Trophoblast cell (in vitro differentiated cells and primary cell): Measurements from ENCODE around the gene CNIH1.
A peak's percentile ranks its signal among the peaks of the same experiment; 100 is the strongest.
"Not testable (repeated sequence)": the region's sequence is repeated elsewhere in the genome, so short reads cannot be mapped to it uniquely, and the experiment has no call there.

ENCODE experiments used
- DNase-seq, 2 donors: peaks; one replicate each; pipeline ENCODE4 v3.0.0-alpha.2; 2016
- H2AFZ ChIP-seq: 2 replicates; pipeline ENCODE4 v1.6.1; 2013; ENCODE audit warnings: low read length, moderate library complexity, mild to moderate bottlenecking; ENCODE audit not compliant: insufficient read depth, poor library complexity
- H2AK5ac ChIP-seq: 2 replicates; pipeline ENCODE4 v1.6.1; 2013; ENCODE audit warnings: mild to moderate bottlenecking, low read length
- H2BK120ac ChIP-seq: 2 replicates; pipeline ENCODE4 v1.6.1; 2013; ENCODE audit warnings: low read length, mild to moderate bottlenecking, moderate library complexity; ENCODE audit not compliant: insufficient read depth, poor library complexity
- H2BK12ac ChIP-seq: 2 replicates; pipeline ENCODE4 v1.6.1; 2013; ENCODE audit warnings: mild to moderate bottlenecking, low read length, moderate library complexity
- H2BK5ac ChIP-seq: 2 replicates; pipeline ENCODE4 v1.6.1; 2013; ENCODE audit warnings: low read length, low read depth, moderate library complexity, mild to moderate bottlenecking; ENCODE audit not compliant: poor library complexity
- H3K14ac ChIP-seq: 2 replicates; pipeline ENCODE4 v1.6.1; 2013; ENCODE audit warnings: mild to moderate bottlenecking, low read length
- H3K18ac ChIP-seq: 2 replicates; pipeline ENCODE4 v1.6.1; 2013; ENCODE audit warnings: mild to moderate bottlenecking, low read length
- H3K23ac ChIP-seq: 2 replicates; pipeline ENCODE4 v1.6.1; 2013; ENCODE audit warnings: low read length
- H3K27ac ChIP-seq: 2 replicates; pipeline ENCODE4 v1.5.1; 2013; ENCODE audit warnings: low read depth, mild to moderate bottlenecking, inconsistent platforms, low read length, moderate library complexity
- H3K27me3 ChIP-seq: 2 replicates; pipeline ENCODE4 v1.6.1; 2013; ENCODE audit warnings: inconsistent platforms, mild to moderate bottlenecking, low read length, moderate library complexity; ENCODE audit not compliant: insufficient read depth
- H3K36me3 ChIP-seq, 2 experiments: 1 replicate in 1 of 2; 2 replicates in 1 of 2; pipeline ENCODE4 v1.6.1; 2013; ENCODE audit warnings: low read length in 2 of 2, mild to moderate bottlenecking in 2 of 2, moderate library complexity in 1 of 2; ENCODE audit not compliant: insufficient read depth in 2 of 2, control insufficient read depth in 1 of 2
- H3K4ac ChIP-seq: 2 replicates; pipeline ENCODE4 v1.6.1; 2013; ENCODE audit warnings: low read depth, mild to moderate bottlenecking, low read length, moderate library complexity
- H3K4me1 ChIP-seq, 2 experiments: 1 replicate in 1 of 2; 2 replicates in 1 of 2; pipeline ENCODE4 v1.6.1; 2013; ENCODE audit warnings: low read length in 2 of 2, mild to moderate bottlenecking in 2 of 2, moderate library complexity in 1 of 2; ENCODE audit not compliant: insufficient read depth in 2 of 2, control insufficient read depth in 1 of 2
- H3K4me2 ChIP-seq: 2 replicates; pipeline ENCODE4 v1.6.1; 2013; ENCODE audit warnings: inconsistent platforms, mild to moderate bottlenecking, low read length, moderate library complexity
- H3K4me3 ChIP-seq: 2 replicates; pipeline ENCODE4 v1.5.1; 2013; ENCODE audit warnings: mild to moderate bottlenecking, low read depth, low read length, inconsistent platforms
- H3K79me1 ChIP-seq: one replicate; pipeline ENCODE4 v1.6.1; 2013; ENCODE audit warnings: low read length
- H3K79me2 ChIP-seq: 2 replicates; pipeline ENCODE4 v1.6.1; 2013; ENCODE audit warnings: low read length, mild to moderate bottlenecking; ENCODE audit not compliant: control insufficient read depth, insufficient read depth, poor library complexity
- H3K9ac ChIP-seq: 2 replicates; pipeline ENCODE4 v1.6.1; 2013; ENCODE audit warnings: mild to moderate bottlenecking, low read length
- H3K9me3 ChIP-seq: 2 replicates; pipeline ENCODE4 v1.6.1; 2013; ENCODE audit warnings: low read depth, mild to moderate bottlenecking, control low read depth, inconsistent platforms, low read length; ENCODE audit not compliant: insufficient read depth
- H4K12ac ChIP-seq: 2 replicates; pipeline ENCODE4 v1.6.1; 2013; ENCODE audit warnings: low read depth, mild to moderate bottlenecking, low read length, moderate library complexity
- H4K8ac ChIP-seq: 2 replicates; pipeline ENCODE4 v1.6.1; 2013; ENCODE audit warnings: low read depth, mild to moderate bottlenecking, low read length, moderate library complexity
- H4K91ac ChIP-seq: one replicate; pipeline ENCODE4 v1.6.1; 2013; ENCODE audit warnings: low read depth, mild to moderate bottlenecking, low read length, moderate library complexity
- WGBS: extraction: QIAGEN DNeasy Blood & Tissue Kit; methylation state at CpG from one replicate; pipeline ENCODE4 v1.1.7; 2013; ENCODE audit warnings: missing lambda C conversion rate; ENCODE audit not compliant: insufficient read length, insufficient coverage; ENCODE audit errors: extremely low coverage; 5-methylcytosine and 5-hydroxymethylcytosine counted together

The CNIH1 gene

GRCh38 chr14:54420478-54421142 is 20.6 kb downstream of the CNIH1 start:
- H3K14ac ChIP-seq, result no peak overlapping the region
- DNase-seq, result peak; percentile 27 to 58
- H3K9ac ChIP-seq, result no peak overlapping the region
- H4K8ac ChIP-seq, result no peak overlapping the region
- H2BK5ac ChIP-seq, result no peak overlapping the region
- H3K4me3 ChIP-seq, result no peak overlapping the region
- H2BK120ac ChIP-seq, result no peak overlapping the region
- H2AFZ ChIP-seq, result no peak overlapping the region
- no peak overlapping the region for H4K91ac ChIP-seq
- WGBS, result no CpG with 5 or more reads among the region's 7 CpGs
- H3K4ac ChIP-seq, result no peak overlapping the region
- no peak overlapping the region for H3K23ac ChIP-seq
- peaks cover 1 to 4% of the 10 kb centered on the region in 2 experiments for H3K36me3 ChIP-seq
- no peaks in the 10 kb centered on the region for H3K9me3 ChIP-seq
- no peak overlapping the region for H3K18ac ChIP-seq
- no peaks in the 10 kb centered on the region for H3K4me1 ChIP-seq
- no peaks in the 10 kb centered on the region for H3K79me2 ChIP-seq
- H4K12ac ChIP-seq, result no peak overlapping the region
- H2BK12ac ChIP-seq, result no peak overlapping the region
- H3K79me1 ChIP-seq, result no peaks in the 10 kb centered on the region
- no peak overlapping the region for H2AK5ac ChIP-seq
- no peak overlapping the region for H3K27ac ChIP-seq
- no peaks in the 10 kb centered on the region for H3K27me3 ChIP-seq
- no peak overlapping the region for H3K4me2 ChIP-seq

GRCh38 chr14:54411371-54411770 is 29.8 kb downstream of the CNIH1 start:
- H3K79me1 ChIP-seq, result no peaks in the 10 kb centered on the region
- no peaks in the 10 kb centered on the region for H3K9me3 ChIP-seq
- no peak overlapping the region for H2AFZ ChIP-seq
- peaks cover 4 to 6% of the 10 kb centered on the region in 2 experiments for H3K36me3 ChIP-seq
- no peak overlapping the region for H3K23ac ChIP-seq
- no CpG with 5 or more reads among the region's 3 CpGs for WGBS
- H3K27ac ChIP-seq, result no peak overlapping the region
- H3K4me1 ChIP-seq, result no peaks in the 10 kb centered on the region
- H3K9ac ChIP-seq, result no peak overlapping the region
- no peak overlapping the region for H4K8ac ChIP-seq
- DNase-seq, result no peak
- H3K27me3 ChIP-seq, result no peaks in the 10 kb centered on the region
- no peak overlapping the region for H3K4me3 ChIP-seq
- no peak overlapping the region for H3K4ac ChIP-seq
- H3K79me2 ChIP-seq, result no peaks in the 10 kb centered on the region
- no peak overlapping the region for H3K18ac ChIP-seq
- no peak overlapping the region for H3K14ac ChIP-seq
- H2BK120ac ChIP-seq, result no peak overlapping the region
- H4K91ac ChIP-seq, result no peak overlapping the region
- H2AK5ac ChIP-seq, result no peak overlapping the region
- no peak overlapping the region for H2BK5ac ChIP-seq
- H2BK12ac ChIP-seq, result no peak overlapping the region
- H3K4me2 ChIP-seq, result no peak overlapping the region
- H4K12ac ChIP-seq, result no peak overlapping the region

DNA sequence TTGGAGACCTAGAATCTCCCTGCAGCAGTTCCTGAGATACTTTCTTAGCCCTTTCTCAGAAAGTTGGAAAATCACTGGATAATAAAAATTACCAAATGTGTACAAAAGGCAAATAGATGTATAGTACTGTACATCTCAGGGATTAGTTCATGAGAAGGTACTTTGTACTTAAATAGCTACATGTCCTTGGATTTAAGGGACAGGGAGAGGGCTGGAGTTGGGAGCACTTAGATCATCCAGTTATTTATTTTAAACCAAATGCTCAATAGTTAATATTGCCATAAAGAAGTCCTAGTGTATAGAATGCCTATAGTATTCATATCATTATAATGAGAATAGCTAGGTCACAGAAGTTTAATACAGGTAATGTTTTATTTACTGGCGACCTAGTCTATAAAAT is 31.0 kb downstream of the CNIH1 start:
- Histone ChIP-seq H3K18ac (no peak overlapping the region), H3K9ac (no peak overlapping the region), H3K27ac (no peak overlapping the region), H3K9me3 (no peaks in the 10 kb centered on the region), H3K4me3 (no peak overlapping the region), H3K36me3 (peaks cover 3 to 6% of the 10 kb centered on the region in 2 experiments), H2BK12ac (no peak overlapping the region), H4K8ac (no peak overlapping the region), H4K12ac (no peak overlapping the region), H3K23ac (no peak overlapping the region), H3K79me2 (no peaks in the 10 kb centered on the region), H3K4me2 (no peak overlapping the region), H2AK5ac (no peak overlapping the region), H2AFZ (no peak overlapping the region), H2BK120ac (no peak overlapping the region), H3K79me1 (no peaks in the 10 kb centered on the region), H3K4ac (no peak overlapping the region), H3K4me1 (no peaks in the 10 kb centered on the region), H3K27me3 (no peaks in the 10 kb centered on the region), H4K91ac (no peak overlapping the region), H2BK5ac (no peak overlapping the region), H3K14ac (no peak overlapping the region)
- WGBS, result no CpG with 5 or more reads among the region's 1 CpG
- DNase-seq, result no peak

GRCh38 chr14:54403401-54404005 is 37.7 kb downstream of the CNIH1 start:
- WGBS, result no CpG with 5 or more reads among the region's 6 CpGs

More at GRCh38 chr14:54403401-54404005, 37.7 kb downstream of the CNIH1 start:
- H3K4ac ChIP-seq, H3K4me2 ChIP-seq, H3K9ac ChIP-seq, H2AK5ac ChIP-seq, H3K23ac ChIP-seq, H3K18ac ChIP-seq, H3K4me3 ChIP-seq, H2BK120ac ChIP-seq, H3K27ac ChIP-seq, H3K79me2 ChIP-seq, H4K12ac ChIP-seq, H3K36me3 ChIP-seq, H3K27me3 ChIP-seq, DNase-seq, H3K79me1 ChIP-seq, H2BK5ac ChIP-seq, H3K14ac ChIP-seq, H3K9me3 ChIP-seq, H2AFZ ChIP-seq, H3K4me1 ChIP-seq, H4K91ac ChIP-seq, H4K8ac ChIP-seq, H2BK12ac ChIP-seq: not testable (repeated sequence)
